ENCODE results near the gene ZFP92.

The ZFP92 gene

GRCh38 chrX:153410888-153411254 is 401 bp upstream of the ZFP92 start:
- Histone ChIP-seq H3K9ac (ENCODE audit: low read length) (no peak overlapping the region), H3K36me3 (ENCODE audit: control insufficient read depth, insufficient read depth, low read length, severe bottlenecking) (no peaks in the 10 kb centered on the region), H3K4me1 (ENCODE audit: control insufficient read depth, insufficient read depth, low read length) (peaks cover 8% of the 10 kb centered on the region), H3K9me3 (ENCODE audit: control insufficient read depth, low read length) (no peaks in the 10 kb centered on the region), H3K27me3 (replicated peaks; ENCODE audit: control insufficient read depth, insufficient read depth, low read length) (peaks cover 45% of the 10 kb centered on the region), H3K4me3 (ENCODE audit: low read length) (no peak overlapping the region)
- DNase-seq (ENCODE audit: low read depth) = no peak

GRCh38 chrX:153411988-153412574 is 809 bp downstream of the ZFP92 start:
- Histone ChIP-seq H3K36me3 (ENCODE audit: control insufficient read depth, insufficient read depth, low read length, severe bottlenecking) (no peaks in the 10 kb centered on the region), H3K4me1 (ENCODE audit: control insufficient read depth, insufficient read depth, low read length) (peaks cover 8% of the 10 kb centered on the region), H3K27me3 (replicated peaks; ENCODE audit: control insufficient read depth, insufficient read depth, low read length) (peaks cover 45% of the 10 kb centered on the region), H3K4me3 (ENCODE audit: low read length) (no peak overlapping the region), H3K9ac (ENCODE audit: low read length) (no peak overlapping the region), H3K9me3 (ENCODE audit: control insufficient read depth, low read length) (no peaks in the 10 kb centered on the region)
- no peak for DNase-seq (ENCODE audit: low read depth)

GRCh38 chrX:153412746-153413720 is 1.8 kb downstream of the ZFP92 start:
- no peaks in the 10 kb centered on the region for H3K9me3 ChIP-seq (ENCODE audit: control insufficient read depth, low read length)
- H3K27me3 ChIP-seq (replicated peaks; ENCODE audit: control insufficient read depth, insufficient read depth, low read length) = peaks cover 46% of the 10 kb centered on the region
- H3K9ac ChIP-seq (ENCODE audit: low read length) = no peak overlapping the region
- H3K36me3 ChIP-seq (ENCODE audit: control insufficient read depth, insufficient read depth, low read length, severe bottlenecking) = no peaks in the 10 kb centered on the region
- H3K4me1 ChIP-seq (ENCODE audit: control insufficient read depth, insufficient read depth, low read length) = peaks cover 8% of the 10 kb centered on the region
- DNase-seq (ENCODE audit: low read depth) = peak; percentile 23
- H3K4me3 ChIP-seq (ENCODE audit: low read length) = no peak overlapping the region

- Histone ChIP-seq H3K36me3 (ENCODE audit: control insufficient read depth, insufficient read depth, low read length, severe bottlenecking) (no peaks in the 10 kb centered on the region), H3K9me3 (ENCODE audit: control insufficient read depth, low read length) (peaks cover 3% of the 10 kb centered on the region), H3K9ac (ENCODE audit: low read length) (no peak overlapping the region), H3K4me1 (ENCODE audit: control insufficient read depth, insufficient read depth, low read length) (peaks cover 8% of the 10 kb centered on the region), H3K27me3 (replicated peaks; ENCODE audit: control insufficient read depth, insufficient read depth, low read length) (peaks cover 53% of the 10 kb centered on the region), H3K4me3 (ENCODE audit: low read length) (no peak overlapping the region)
- DNase-seq (ENCODE audit: low read depth) = no peak
Measured at GRCh38 chrX:153413731-153414130, 2.5 kb downstream of the ZFP92 start.

- DNase-seq (ENCODE audit: low read depth) = peak; percentile 48
- peaks cover 62% of the 10 kb centered on the region for H3K27me3 ChIP-seq (replicated peaks; ENCODE audit: control insufficient read depth, insufficient read depth, low read length)
- peaks cover 3% of the 10 kb centered on the region for H3K9me3 ChIP-seq (ENCODE audit: control insufficient read depth, low read length)
- no peak overlapping the region for H3K4me3 ChIP-seq (ENCODE audit: low read length)
- H3K9ac ChIP-seq (ENCODE audit: low read length) = no peak overlapping the region
- no peaks in the 10 kb centered on the region for H3K36me3 ChIP-seq (ENCODE audit: control insufficient read depth, insufficient read depth, low read length, severe bottlenecking)
- H3K4me1 ChIP-seq (ENCODE audit: control insufficient read depth, insufficient read depth, low read length) = peaks cover 8% of the 10 kb centered on the region
Measured at GRCh38 chrX:153414856-153415510, 3.7 kb downstream of the ZFP92 start.

- Histone ChIP-seq H3K27me3 (replicated peaks; ENCODE audit: control insufficient read depth, insufficient read depth, low read length) (peaks cover 56% of the 10 kb centered on the region), H3K36me3 (ENCODE audit: control insufficient read depth, insufficient read depth, low read length, severe bottlenecking) (no peaks in the 10 kb centered on the region)
- DNase-seq (ENCODE audit: low read depth) = no peak
Measured at GRCh38 chrX:153416781-153417450, 5.6 kb downstream of the ZFP92 start.

GRCh38 chrX:153417637-153418036 is 6.4 kb downstream of the ZFP92 start:
- Histone ChIP-seq H3K27me3 (replicated peaks; ENCODE audit: control insufficient read depth, insufficient read depth, low read length) (peaks cover 49% of the 10 kb centered on the region), H3K9me3 (ENCODE audit: control insufficient read depth, low read length) (peaks cover 3% of the 10 kb centered on the region), H3K4me3 (ENCODE audit: low read length) (no peak overlapping the region), H3K36me3 (ENCODE audit: control insufficient read depth, insufficient read depth, low read length, severe bottlenecking) (no peaks in the 10 kb centered on the region), H3K4me1 (ENCODE audit: control insufficient read depth, insufficient read depth, low read length) (peaks cover 8% of the 10 kb centered on the region), H3K9ac (ENCODE audit: low read length) (no peak overlapping the region)
- DNase-seq (ENCODE audit: low read depth) = no peak

More at GRCh38 chrX:153416781-153417450, 5.6 kb downstream of the ZFP92 start:
- no peak overlapping the region for H3K4me3 ChIP-seq (ENCODE audit: low read length)
- H3K9ac ChIP-seq (ENCODE audit: low read length) = no peak overlapping the region
- peaks cover 3% of the 10 kb centered on the region for H3K9me3 ChIP-seq (ENCODE audit: control insufficient read depth, low read length)
- peaks cover 8% of the 10 kb centered on the region for H3K4me1 ChIP-seq (ENCODE audit: control insufficient read depth, insufficient read depth, low read length)

GRCh38 chrX:153420851-153421599 is 9.8 kb downstream of the ZFP92 start:
- Histone ChIP-seq H3K9ac (ENCODE audit: low read length) (no peak overlapping the region), H3K36me3 (ENCODE audit: control insufficient read depth, insufficient read depth, low read length, severe bottlenecking) (no peaks in the 10 kb centered on the region), H3K4me3 (ENCODE audit: low read length) (no peak overlapping the region), H3K27me3 (replicated peaks; ENCODE audit: control insufficient read depth, insufficient read depth, low read length) (peaks cover 62% of the 10 kb centered on the region), H3K9me3 (ENCODE audit: control insufficient read depth, low read length) (peaks cover 5% of the 10 kb centered on the region), H3K4me1 (ENCODE audit: control insufficient read depth, insufficient read depth, low read length) (peaks cover 10% of the 10 kb centered on the region)
- DNase-seq (ENCODE audit: low read depth) = no peak

- no peak for DNase-seq (ENCODE audit: low read depth)
- peaks cover 13% of the 10 kb centered on the region for H3K9me3 ChIP-seq (ENCODE audit: control insufficient read depth, low read length)
- peaks cover 59% of the 10 kb centered on the region for H3K27me3 ChIP-seq (replicated peaks; ENCODE audit: control insufficient read depth, insufficient read depth, low read length)
Measured at GRCh38 chrX:153421856-153422255, 10.6 kb downstream of the ZFP92 start.

GRCh38 chrX:153423652-153424051 is 12.4 kb downstream of the ZFP92 start:
- no peak overlapping the region for H3K9ac ChIP-seq (ENCODE audit: low read length)
- no peak overlapping the region for H3K4me3 ChIP-seq (ENCODE audit: low read length)
- peaks cover 29% of the 10 kb centered on the region for H3K9me3 ChIP-seq (ENCODE audit: control insufficient read depth, low read length)
- peaks cover 52% of the 10 kb centered on the region for H3K27me3 ChIP-seq (replicated peaks; ENCODE audit: control insufficient read depth, insufficient read depth, low read length)
- peaks cover 10% of the 10 kb centered on the region for H3K4me1 ChIP-seq (ENCODE audit: control insufficient read depth, insufficient read depth, low read length)
- DNase-seq (ENCODE audit: low read depth) = peak; percentile 6
- no peaks in the 10 kb centered on the region for H3K36me3 ChIP-seq (ENCODE audit: control insufficient read depth, insufficient read depth, low read length, severe bottlenecking)

More at GRCh38 chrX:153421856-153422255, 10.6 kb downstream of the ZFP92 start:
- Histone ChIP-seq H3K9ac (ENCODE audit: low read length) (no peak overlapping the region), H3K4me1 (ENCODE audit: control insufficient read depth, insufficient read depth, low read length) (peaks cover 10% of the 10 kb centered on the region), H3K36me3 (ENCODE audit: control insufficient read depth, insufficient read depth, low read length, severe bottlenecking) (no peaks in the 10 kb centered on the region), H3K4me3 (ENCODE audit: low read length) (no peak overlapping the region)

Data from adipocyte (in vitro differentiated cells).